ENCODE measurements around the gene SUN3. TPM values are rescaled to one million over a fixed set of nuclear protein-coding genes. Genes with fewer than 3 reads are reported as not detected.

Gene SUN3
- total and polyA plus RNA-seq, 9 of the 15 experiments (the other 6 are each of a cell fraction or from before 2014, with no cell fraction given): 0.04 to 0.06 TPM; not detected in 7

DNA sequence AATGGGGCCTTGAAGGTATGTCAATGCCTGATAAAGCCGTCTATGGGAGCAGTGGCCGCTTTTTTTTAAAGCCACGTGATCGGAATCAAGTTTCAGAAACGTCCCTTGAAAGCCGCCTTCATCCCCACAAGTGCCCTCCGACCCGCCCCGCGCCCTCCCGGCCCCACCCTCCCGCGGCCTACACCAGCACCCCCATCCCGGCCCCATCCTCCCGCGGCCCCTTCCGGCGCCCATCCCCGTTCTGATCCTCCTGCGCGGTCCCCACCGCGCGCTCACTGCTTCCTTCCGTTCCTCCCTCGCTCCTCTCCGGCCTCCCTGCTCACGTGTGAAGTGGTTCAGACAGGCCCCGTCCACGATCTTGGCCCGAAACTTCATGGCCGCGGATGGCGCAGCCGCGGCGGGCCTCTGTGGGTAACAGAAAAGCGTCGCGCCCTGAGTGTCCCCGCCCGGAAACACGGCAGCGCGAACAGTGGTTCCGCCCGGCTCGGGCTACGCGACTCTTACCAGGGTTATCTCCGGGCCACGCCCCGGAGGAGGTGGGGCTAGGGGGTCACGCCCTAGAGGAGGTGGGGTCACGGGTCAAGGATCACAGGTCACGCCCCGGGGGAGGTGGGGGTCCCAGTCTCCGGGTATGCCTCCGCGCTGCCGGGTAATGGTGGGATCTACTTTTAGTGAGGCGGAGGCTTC lies 49.6 kb downstream of the SUN3 start, which contains the start of gene HUS1 (continued):
- TF ChIP-seq FOXJ2 (tag; IDR thresholded peaks at IDR 0.05) (0 out of 2 replicates have a peak, but pooled peaks have one; percentile 38), GATAD2A (IDR thresholded peaks at IDR 0.05) (peak; percentile 68; the same call in 1 of the 2 replicates), CBFA2T3 (IDR thresholded peaks at IDR 0.05) (no peak), ZNF584 (CRISPR knock-in tag; IDR thresholded peaks at IDR 0.05; ENCODE audit: low read depth) (peak; percentile 77; the same call in 1 of the 2 replicates), SMARCB1 (IDR thresholded peaks at IDR 0.05; ENCODE audit: insufficient read length, low read depth) (no peak), PHF8 (IDR thresholded peaks at IDR 0.05; ENCODE audit: borderline replicate concordance, low read length) (peak; percentile 97), CBX3 (IDR thresholded peaks at IDR 0.05; ENCODE audit: borderline replicate concordance in 1 of 2, low read length in 2 of 2) (peak in 1 of 2 experiments; percentile 86; a peak in 2 of 3 replicates), CREM (IDR thresholded peaks at IDR 0.05; ENCODE audit: low read depth) (peak; percentile 93), ZNF75A (CRISPR knock-in tag; IDR thresholded peaks at IDR 0.05) (no peak), ZNF445 (CRISPR knock-in tag; IDR thresholded peaks at IDR 0.05; ENCODE audit: low read depth) (no peak), RFX1 (IDR thresholded peaks at IDR 0.05) (no peak), ZNF436 (CRISPR knock-in tag; IDR thresholded peaks at IDR 0.05) (no peak), ZNF644 (tag; IDR thresholded peaks at IDR 0.05; ENCODE audit: low read depth) (peak; percentile 51; the same call in 1 of the 2 replicates), U2AF1 (optimal IDR thresholded peaks at IDR 0.05; ENCODE audit: low read depth, low read length) (peak; percentile 78), E2F1 (CRISPR knock-in tag; IDR thresholded peaks at IDR 0.05) (no peak), ATF1 (CRISPR knock-in tag; IDR thresholded peaks at IDR 0.05) (no peak; the same call in 1 of the 2 replicates), ATF1 (tag; IDR thresholded peaks at IDR 0.05) (peak; percentile 90), TRIM28 (IDR thresholded peaks at IDR 0.05) (peak; percentile 67; the same call in 1 of the 2 replicates)
- TF ChIP-seq, protein P1, sequence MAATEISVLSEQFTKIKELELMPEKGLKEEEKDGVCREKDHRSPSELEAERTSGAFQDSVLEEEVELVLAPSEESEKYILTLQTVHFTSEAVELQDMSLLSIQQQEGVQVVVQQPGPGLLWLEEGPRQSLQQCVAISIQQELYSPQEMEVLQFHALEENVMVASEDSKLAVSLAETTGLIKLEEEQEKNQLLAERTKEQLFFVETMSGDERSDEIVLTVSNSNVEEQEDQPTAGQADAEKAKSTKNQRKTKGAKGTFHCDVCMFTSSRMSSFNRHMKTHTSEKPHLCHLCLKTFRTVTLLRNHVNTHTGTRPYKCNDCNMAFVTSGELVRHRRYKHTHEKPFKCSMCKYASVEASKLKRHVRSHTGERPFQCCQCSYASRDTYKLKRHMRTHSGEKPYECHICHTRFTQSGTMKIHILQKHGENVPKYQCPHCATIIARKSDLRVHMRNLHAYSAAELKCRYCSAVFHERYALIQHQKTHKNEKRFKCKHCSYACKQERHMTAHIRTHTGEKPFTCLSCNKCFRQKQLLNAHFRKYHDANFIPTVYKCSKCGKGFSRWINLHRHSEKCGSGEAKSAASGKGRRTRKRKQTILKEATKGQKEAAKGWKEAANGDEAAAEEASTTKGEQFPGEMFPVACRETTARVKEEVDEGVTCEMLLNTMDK (IDR thresholded peaks at IDR 0.05; ENCODE audit: borderline replicate concordance, insufficient read depth, low read depth, low read length, poor library complexity, severe bottlenecking): no peak
- TF ChIP-seq, protein P2, sequence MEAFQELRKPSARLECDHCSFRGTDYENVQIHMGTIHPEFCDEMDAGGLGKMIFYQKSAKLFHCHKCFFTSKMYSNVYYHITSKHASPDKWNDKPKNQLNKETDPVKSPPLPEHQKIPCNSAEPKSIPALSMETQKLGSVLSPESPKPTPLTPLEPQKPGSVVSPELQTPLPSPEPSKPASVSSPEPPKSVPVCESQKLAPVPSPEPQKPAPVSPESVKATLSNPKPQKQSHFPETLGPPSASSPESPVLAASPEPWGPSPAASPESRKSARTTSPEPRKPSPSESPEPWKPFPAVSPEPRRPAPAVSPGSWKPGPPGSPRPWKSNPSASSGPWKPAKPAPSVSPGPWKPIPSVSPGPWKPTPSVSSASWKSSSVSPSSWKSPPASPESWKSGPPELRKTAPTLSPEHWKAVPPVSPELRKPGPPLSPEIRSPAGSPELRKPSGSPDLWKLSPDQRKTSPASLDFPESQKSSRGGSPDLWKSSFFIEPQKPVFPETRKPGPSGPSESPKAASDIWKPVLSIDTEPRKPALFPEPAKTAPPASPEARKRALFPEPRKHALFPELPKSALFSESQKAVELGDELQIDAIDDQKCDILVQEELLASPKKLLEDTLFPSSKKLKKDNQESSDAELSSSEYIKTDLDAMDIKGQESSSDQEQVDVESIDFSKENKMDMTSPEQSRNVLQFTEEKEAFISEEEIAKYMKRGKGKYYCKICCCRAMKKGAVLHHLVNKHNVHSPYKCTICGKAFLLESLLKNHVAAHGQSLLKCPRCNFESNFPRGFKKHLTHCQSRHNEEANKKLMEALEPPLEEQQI (IDR thresholded peaks at IDR 0.05): peak; percentile 92
- TF ChIP-seq, protein P3, sequence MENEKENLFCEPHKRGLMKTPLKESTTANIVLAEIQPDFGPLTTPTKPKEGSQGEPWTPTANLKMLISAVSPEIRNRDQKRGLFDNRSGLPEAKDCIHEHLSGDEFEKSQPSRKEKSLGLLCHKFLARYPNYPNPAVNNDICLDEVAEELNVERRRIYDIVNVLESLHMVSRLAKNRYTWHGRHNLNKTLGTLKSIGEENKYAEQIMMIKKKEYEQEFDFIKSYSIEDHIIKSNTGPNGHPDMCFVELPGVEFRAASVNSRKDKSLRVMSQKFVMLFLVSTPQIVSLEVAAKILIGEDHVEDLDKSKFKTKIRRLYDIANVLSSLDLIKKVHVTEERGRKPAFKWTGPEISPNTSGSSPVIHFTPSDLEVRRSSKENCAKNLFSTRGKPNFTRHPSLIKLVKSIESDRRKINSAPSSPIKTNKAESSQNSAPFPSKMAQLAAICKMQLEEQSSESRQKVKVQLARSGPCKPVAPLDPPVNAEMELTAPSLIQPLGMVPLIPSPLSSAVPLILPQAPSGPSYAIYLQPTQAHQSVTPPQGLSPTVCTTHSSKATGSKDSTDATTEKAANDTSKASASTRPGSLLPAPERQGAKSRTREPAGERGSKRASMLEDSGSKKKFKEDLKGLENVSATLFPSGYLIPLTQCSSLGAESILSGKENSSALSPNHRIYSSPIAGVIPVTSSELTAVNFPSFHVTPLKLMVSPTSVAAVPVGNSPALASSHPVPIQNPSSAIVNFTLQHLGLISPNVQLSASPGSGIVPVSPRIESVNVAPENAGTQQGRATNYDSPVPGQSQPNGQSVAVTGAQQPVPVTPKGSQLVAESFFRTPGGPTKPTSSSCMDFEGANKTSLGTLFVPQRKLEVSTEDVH (IDR thresholded peaks at IDR 0.05; ENCODE audit: low read depth, partially characterized antibody): peak; percentile 60
